GM23338 (cell line): ENCODE measurements around the gene NUDT4B.
"Not testable (repeated sequence)": the region's sequence is repeated elsewhere in the genome, so short reads cannot be mapped to it uniquely, and the experiment has no call there.

Experiments
- CREB1 ChIP-seq: fragments of 250-450 bp; sonication (Bioruptor Pico); IDR thresholded peaks from 2 replicates; pipeline ENCODE4 v1.5.0; 2020; ENCODE audit warnings: low read depth, mild to moderate bottlenecking, moderate library complexity
- EZH2 ChIP-seq: fragments of 200-600 bp; sonication (generic); IDR thresholded peaks from one replicate; pipeline ENCODE4 v1.8.0; 2017; ENCODE audit warnings: antibody characterized with exemption, mild to moderate bottlenecking, low read depth; ENCODE audit not compliant: unreplicated experiment
- EZH2phosphoT487 ChIP-seq: fragments of 200-600 bp; sonication (generic); IDR thresholded peaks from one replicate; pipeline ENCODE4 v1.8.1; 2018; ENCODE audit warnings: antibody characterized with exemption; ENCODE audit not compliant: unreplicated experiment
- POLR2AphosphoS5 ChIP-seq: IDR thresholded peaks from 2 replicates; pipeline ENCODE4 v1.6.1; 2016; ENCODE audit warnings: antibody characterized with exemption, low read depth
- ZNF114 ChIP-seq: fragments of 250-450 bp; sonication (Bioruptor Pico); IDR thresholded peaks from 2 replicates; pipeline ENCODE4 v1.5.0; 2020; ENCODE audit warnings: mild to moderate bottlenecking, moderate library complexity
- TF ChIP-seq, protein P1 (sequence below), 2 experiments: fragments of 200-600 bp in 1 of 2; sonication (generic) in 1 of 2; conservative IDR thresholded peaks; 2 replicates each; pipeline versions ENCODE4 v1.5.1 to v1.6.1; 2016 to 2017; ENCODE audit warnings: antibody characterized with exemption in 2 of 2, low read depth in 2 of 2, mild to moderate bottlenecking in 2 of 2, moderate library complexity in 1 of 2
- TF ChIP-seq, protein P2 (sequence below): fragments of 250-450 bp; sonication (Bioruptor Pico); IDR thresholded peaks from 2 replicates; pipeline ENCODE4 v1.5.0; 2020; ENCODE audit warnings: mild to moderate bottlenecking, moderate library complexity
- TF ChIP-seq, protein P3 (sequence below): IDR thresholded peaks from one replicate; pipeline ENCODE4 v1.6.1; 2018; ENCODE audit warnings: antibody characterized with exemption; ENCODE audit not compliant: unreplicated experiment

DNA sequence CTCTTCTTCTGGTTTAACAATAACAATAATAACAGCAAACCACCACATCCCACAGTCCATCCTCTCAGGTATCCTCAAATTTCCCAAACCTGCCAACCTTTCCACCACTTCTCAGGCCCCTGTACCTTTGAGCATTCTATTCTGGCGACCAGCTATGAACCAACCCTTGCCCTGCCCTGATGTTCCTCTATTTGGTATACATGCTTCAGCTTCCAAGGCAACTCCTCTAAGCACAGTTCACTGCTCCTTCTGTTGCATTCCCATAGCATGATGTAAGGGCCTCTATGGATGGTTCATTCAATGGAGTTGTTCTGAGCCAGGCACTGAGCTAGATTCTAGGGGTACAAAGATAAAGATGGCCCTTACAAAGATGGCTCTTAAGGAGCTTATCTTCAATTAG is 46.3 kb upstream of the NUDT4B start:
- TF ChIP-seq, protein P1, sequence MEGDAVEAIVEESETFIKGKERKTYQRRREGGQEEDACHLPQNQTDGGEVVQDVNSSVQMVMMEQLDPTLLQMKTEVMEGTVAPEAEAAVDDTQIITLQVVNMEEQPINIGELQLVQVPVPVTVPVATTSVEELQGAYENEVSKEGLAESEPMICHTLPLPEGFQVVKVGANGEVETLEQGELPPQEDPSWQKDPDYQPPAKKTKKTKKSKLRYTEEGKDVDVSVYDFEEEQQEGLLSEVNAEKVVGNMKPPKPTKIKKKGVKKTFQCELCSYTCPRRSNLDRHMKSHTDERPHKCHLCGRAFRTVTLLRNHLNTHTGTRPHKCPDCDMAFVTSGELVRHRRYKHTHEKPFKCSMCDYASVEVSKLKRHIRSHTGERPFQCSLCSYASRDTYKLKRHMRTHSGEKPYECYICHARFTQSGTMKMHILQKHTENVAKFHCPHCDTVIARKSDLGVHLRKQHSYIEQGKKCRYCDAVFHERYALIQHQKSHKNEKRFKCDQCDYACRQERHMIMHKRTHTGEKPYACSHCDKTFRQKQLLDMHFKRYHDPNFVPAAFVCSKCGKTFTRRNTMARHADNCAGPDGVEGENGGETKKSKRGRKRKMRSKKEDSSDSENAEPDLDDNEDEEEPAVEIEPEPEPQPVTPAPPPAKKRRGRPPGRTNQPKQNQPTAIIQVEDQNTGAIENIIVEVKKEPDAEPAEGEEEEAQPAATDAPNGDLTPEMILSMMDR (conservative IDR thresholded peaks at IDR 0.05; ENCODE audit: low read depth in 2 of 2) = not testable (repeated sequence)
- not testable (repeated sequence) for TF ChIP-seq EZH2; CREB1; POLR2AphosphoS5; EZH2phosphoT487; ZNF114 (CRISPR knock-in tag)
- TF ChIP-seq, protein P2, sequence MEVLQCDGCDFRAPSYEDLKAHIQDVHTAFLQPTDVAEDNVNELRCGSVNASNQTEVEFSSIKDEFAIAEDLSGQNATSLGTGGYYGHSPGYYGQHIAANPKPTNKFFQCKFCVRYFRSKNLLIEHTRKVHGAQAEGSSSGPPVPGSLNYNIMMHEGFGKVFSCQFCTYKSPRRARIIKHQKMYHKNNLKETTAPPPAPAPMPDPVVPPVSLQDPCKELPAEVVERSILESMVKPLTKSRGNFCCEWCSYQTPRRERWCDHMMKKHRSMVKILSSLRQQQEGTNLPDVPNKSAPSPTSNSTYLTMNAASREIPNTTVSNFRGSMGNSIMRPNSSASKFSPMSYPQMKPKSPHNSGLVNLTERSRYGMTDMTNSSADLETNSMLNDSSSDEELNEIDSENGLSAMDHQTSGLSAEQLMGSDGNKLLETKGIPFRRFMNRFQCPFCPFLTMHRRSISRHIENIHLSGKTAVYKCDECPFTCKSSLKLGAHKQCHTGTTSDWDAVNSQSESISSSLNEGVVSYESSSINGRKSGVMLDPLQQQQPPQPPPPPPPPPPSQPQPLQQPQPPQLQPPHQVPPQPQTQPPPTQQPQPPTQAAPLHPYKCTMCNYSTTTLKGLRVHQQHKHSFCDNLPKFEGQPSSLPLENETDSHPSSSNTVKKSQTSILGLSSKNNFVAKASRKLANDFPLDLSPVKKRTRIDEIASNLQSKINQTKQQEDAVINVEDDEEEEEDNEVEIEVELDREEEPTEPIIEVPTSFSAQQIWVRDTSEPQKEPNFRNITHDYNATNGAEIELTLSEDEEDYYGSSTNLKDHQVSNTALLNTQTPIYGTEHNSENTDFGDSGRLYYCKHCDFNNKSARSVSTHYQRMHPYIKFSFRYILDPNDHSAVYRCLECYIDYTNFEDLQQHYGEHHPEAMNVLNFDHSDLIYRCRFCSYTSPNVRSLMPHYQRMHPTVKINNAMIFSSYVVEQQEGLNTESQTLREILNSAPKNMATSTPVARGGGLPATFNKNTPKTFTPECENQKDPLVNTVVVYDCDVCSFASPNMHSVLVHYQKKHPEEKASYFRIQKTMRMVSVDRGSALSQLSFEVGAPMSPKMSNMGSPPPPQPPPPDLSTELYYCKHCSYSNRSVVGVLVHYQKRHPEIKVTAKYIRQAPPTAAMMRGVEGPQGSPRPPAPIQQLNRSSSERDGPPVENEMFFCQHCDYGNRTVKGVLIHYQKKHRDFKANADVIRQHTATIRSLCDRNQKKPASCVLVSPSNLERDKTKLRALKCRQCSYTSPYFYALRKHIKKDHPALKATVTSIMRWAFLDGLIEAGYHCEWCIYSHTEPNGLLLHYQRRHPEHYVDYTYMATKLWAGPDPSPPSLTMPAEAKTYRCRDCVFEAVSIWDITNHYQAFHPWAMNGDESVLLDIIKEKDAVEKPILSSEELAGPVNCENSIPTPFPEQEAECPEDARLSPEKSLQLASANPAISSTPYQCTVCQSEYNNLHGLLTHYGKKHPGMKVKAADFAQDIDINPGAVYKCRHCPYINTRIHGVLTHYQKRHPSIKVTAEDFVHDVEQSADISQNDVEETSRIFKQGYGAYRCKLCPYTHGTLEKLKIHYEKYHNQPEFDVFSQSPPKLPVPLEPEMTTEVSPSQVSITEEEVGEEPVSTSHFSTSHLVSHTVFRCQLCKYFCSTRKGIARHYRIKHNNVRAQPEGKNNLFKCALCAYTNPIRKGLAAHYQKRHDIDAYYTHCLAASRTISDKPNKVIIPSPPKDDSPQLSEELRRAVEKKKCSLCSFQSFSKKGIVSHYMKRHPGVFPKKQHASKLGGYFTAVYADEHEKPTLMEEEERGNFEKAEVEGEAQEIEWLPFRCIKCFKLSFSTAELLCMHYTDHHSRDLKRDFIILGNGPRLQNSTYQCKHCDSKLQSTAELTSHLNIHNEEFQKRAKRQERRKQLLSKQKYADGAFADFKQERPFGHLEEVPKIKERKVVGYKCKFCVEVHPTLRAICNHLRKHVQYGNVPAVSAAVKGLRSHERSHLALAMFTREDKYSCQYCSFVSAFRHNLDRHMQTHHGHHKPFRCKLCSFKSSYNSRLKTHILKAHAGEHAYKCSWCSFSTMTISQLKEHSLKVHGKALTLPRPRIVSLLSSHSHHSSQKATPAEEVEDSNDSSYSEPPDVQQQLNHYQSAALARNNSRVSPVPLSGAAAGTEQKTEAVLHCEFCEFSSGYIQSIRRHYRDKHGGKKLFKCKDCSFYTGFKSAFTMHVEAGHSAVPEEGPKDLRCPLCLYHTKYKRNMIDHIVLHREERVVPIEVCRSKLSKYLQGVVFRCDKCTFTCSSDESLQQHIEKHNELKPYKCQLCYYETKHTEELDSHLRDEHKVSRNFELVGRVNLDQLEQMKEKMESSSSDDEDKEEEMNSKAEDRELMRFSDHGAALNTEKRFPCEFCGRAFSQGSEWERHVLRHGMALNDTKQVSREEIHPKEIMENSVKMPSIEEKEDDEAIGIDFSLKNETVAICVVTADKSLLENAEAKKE (CRISPR knock-in tag) = not testable (repeated sequence)
- TF ChIP-seq, protein P3, sequence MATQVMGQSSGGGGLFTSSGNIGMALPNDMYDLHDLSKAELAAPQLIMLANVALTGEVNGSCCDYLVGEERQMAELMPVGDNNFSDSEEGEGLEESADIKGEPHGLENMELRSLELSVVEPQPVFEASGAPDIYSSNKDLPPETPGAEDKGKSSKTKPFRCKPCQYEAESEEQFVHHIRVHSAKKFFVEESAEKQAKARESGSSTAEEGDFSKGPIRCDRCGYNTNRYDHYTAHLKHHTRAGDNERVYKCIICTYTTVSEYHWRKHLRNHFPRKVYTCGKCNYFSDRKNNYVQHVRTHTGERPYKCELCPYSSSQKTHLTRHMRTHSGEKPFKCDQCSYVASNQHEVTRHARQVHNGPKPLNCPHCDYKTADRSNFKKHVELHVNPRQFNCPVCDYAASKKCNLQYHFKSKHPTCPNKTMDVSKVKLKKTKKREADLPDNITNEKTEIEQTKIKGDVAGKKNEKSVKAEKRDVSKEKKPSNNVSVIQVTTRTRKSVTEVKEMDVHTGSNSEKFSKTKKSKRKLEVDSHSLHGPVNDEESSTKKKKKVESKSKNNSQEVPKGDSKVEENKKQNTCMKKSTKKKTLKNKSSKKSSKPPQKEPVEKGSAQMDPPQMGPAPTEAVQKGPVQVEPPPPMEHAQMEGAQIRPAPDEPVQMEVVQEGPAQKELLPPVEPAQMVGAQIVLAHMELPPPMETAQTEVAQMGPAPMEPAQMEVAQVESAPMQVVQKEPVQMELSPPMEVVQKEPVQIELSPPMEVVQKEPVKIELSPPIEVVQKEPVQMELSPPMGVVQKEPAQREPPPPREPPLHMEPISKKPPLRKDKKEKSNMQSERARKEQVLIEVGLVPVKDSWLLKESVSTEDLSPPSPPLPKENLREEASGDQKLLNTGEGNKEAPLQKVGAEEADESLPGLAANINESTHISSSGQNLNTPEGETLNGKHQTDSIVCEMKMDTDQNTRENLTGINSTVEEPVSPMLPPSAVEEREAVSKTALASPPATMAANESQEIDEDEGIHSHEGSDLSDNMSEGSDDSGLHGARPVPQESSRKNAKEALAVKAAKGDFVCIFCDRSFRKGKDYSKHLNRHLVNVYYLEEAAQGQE = not testable (repeated sequence)
